GM19468 (cell line): Measurements from ENCODE around the gene MIB2.

Experiments
- ATAC-seq: cut with Tn5 transposase; IDR thresholded peaks from one replicate; pipeline ENCODE4 v1.9.1; 2021; ENCODE audit warnings: mild to moderate bottlenecking, moderate library complexity, moderate number of reproducible peaks; ENCODE audit not compliant: unreplicated experiment; ENCODE audit errors: extremely low read depth

MIB2 gene

GRCh38 chr1:1597275-1597930, 17.9 kb upstream of the MIB2 start:
- no peak for ATAC-seq

GRCh38 chr1:1598051-1598719, 17.1 kb upstream of the MIB2 start:
- ATAC-seq: no peak

DNA sequence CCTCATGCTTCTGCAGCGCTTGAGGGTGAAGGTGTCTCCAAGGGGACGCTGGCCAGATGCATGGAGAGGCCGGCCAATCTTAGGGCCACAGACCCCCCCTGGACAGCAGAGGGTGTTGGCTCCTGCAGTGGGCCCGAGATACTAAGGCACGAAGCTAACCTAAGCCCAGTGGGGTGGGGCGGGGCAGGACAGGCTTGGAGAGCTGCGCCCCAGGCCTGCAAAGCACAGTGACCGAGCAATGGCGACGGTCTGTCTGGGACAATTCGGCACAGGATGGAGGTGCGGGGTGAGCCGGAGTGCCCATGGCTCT, 16.6 kb upstream of the MIB2 start:
- no peak for ATAC-seq

- no peak for ATAC-seq
Measured at GRCh38 chr1:1599030-1599934, 16.0 kb upstream of the MIB2 start.

DNA sequence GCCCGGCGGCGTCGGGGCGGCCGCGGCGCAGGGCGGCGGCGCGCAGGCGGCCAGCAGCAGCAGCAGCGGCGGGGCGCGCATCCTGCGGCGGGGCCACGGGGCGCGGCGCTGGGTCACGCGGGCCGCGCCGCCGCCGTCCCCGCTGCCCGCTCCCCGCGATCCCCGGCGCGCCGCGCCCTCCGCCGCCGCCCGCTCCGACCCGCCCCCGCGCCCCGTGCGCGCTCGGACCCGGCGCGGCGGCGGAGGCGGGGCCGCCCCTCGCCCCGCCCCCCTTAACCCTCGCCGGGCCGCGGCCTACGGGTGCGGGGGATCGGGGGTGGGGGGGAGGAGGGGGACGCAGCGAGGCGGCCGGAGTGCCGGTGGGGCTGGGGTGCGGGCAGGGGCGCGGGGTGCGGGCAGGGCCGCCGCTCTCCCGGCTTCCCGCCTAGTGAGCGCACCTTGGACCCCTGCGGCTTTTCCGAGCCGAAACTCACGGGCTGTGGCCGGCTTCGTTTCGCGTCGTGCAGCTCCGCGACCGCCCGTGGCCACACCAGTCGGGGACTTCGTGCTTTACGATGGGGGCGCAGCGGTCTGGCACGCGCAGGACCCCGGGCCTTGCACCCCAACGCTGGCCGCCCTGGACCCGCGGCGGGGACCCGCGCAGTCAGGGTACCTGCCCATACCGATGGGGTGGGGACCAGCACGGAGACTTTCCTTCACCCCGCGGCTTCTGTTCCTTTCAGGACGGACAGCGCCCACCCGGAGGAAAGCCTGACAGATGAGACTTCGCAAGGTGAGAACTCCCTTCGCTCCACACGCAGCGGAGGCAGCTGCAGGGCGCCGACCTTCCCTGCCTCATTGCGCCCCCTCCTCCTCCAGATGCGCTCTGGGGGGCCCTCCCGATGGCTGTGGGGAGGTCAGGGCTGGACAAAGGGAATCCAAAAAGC, 15.1 kb upstream of the MIB2 start, which contains the start of gene FNDC10:
TSS of gene FNDC10 (minus strand) at position 201 of the 926 bp plus-strand sequence. CDS start at position 81, 120 bp downstream.
- no peak for ATAC-seq

- no peak for ATAC-seq
Measured at GRCh38 chr1:1600861-1601563, 14.3 kb upstream of the MIB2 start.

- ATAC-seq: no peak
Measured at GRCh38 chr1:1601564-1602303, 13.6 kb upstream of the MIB2 start.

DNA sequence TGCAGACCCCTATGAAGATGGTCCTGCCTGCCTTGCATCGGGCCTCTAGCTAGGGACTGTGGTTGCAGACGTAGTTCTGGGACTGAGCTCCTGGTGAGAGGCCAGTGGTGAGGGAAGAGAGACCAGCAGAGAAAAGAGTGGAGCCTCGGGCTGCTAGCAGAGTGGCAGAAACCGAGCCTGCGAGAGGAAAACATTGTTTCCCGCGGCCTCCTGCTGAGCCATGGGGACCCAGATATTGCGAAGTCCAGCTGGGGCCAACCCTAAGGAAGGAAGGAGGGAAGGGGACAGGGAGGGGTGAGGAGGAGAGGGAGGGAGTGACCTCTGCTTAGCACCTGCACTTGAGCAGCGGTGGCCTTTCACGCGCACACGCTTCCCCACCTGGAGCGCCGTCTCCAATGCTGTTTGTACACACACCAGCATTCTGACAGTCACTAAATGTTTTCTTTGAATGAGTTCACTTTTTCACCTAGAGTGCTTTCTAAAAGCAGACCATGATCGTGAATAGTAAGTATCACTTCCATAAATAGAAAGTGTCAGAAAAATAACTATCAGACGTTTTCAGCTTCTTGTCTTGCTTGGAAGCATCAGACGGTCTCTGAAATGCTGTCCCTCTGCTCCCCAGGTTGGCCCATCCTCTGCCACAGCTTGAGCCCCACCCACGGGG, 12.9 kb upstream of the MIB2 start:
- no peak for ATAC-seq

GRCh38 chr1:1602968-1603506, 12.3 kb upstream of the MIB2 start:
- ATAC-seq: no peak

DNA sequence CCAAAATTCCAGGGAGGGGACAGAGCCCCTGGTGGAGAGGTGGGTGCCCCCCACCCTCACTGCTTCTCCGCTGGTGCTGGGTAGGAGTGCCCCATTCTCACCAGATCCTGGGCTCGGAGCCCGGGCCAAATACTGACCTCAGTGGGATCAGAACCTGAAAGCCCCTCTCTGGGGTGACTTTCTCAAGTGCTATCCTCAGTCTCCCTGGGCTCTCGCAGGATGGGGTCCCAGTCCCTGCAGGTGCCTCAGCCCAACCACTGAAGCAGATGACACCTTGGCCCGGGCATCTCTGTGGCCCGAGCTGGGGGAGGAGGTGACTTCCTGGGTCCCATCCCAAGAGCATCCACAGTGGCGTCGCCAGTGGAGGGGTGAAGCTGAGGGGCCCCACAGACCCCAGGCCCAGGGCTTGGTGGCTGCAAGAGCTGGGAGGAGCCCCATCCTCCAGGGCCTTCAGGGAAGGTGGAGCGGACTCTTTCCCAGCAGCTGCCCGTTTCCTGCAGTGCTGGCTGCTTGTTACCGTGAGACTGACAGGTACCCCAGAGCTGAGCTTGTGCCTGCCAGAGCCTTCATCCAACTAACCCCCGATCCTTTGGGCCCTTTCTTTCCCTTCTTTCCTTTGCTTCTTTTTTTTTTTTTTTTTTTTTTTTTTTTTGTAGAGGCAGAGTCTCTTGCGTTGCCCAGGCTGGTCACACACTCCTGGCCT, 11.5 kb upstream of the MIB2 start:
- ATAC-seq: no peak

DNA sequence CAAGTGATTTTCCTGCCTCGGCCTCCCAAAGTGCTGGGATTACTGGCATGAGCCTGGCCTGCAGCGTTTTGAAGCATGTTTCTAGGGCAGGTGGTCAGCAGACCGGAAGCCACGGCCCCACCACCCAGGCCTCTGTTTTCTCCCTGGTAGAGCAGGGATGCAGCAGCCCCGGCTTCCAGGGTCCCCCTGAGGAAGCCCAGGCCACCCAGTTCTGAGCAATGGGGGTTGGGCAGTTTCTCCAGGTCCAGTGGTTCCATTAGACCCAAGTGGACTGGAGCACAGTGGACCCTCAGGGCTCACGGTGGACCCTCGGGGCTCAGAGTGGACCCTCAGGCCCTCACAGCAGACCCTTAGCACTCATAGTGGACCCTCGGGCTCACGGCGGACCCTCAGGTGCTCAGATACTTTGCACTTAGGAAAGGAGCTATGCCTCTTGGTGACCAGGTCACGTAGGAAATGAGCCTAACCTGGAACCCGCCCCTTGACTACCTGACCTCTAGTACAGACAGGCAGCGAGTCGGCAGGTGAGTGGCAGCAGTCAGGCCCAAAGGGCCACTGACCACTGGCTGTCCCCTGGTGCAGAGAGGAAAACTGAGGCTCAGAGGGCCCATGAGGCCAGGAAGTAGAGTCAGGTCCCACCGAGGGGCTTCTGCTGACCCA, 10.8 kb upstream of the MIB2 start:
- ATAC-seq: no peak

- no peak for ATAC-seq
Measured at GRCh38 chr1:1605034-1605591, 10.2 kb upstream of the MIB2 start.

DNA sequence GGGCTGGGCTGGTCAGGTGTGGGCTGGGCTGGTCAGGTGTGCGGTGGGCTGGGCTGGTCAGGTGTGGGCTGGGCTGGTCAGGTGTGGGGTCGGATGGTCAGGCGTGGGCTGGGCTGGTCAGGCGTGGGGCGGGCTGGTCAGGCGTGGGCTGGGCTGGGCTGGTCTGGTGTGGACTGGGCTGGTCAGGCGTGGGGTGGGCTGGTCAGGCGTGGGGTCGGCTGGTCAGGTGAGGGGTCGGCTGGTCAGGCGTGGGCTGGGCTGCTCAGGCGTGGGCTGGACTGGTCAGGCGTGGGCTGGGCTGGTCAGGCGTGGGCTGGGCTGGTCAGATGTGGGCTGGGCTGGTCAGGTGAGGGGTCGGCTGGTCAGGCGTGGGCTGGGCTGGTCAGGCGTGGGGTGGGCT, 9.6 kb upstream of the MIB2 start:
- no peak for ATAC-seq

GRCh38 chr1:1606232-1606631, 9.1 kb upstream of the MIB2 start:
- ATAC-seq: no peak

DNA sequence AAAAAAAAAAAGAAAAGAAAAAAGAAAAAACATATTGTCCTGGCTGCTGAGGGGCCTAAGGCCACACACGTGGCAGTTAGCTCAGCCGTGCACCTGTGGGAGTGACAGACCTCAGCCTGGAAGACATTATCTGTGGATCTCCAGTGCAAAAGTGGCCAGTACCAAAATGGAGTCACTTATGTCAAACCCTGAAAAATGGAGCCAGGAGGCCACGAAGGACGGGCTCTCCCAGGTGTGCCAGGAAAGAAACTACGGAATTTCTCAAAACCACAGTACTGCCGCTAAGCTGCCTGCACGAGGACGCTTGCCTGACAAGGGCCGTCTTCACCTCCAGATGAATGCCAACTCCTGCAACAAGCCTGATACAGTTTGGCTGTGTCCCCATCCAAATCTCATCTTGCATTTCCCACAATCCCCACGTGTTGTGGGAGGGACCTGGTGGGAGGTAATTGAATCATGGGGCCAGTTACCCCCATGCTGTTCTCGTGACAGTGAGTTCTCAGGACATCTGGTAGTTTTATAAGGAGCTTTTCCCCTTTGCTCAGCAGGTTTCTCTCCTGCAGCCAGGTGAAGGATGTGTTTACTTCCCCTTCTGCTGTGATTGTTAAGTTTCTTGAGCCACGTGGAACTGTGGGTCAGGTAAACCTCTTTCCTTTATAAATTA, 5.3 kb upstream of the MIB2 start:
- ATAC-seq: no peak

DNA sequence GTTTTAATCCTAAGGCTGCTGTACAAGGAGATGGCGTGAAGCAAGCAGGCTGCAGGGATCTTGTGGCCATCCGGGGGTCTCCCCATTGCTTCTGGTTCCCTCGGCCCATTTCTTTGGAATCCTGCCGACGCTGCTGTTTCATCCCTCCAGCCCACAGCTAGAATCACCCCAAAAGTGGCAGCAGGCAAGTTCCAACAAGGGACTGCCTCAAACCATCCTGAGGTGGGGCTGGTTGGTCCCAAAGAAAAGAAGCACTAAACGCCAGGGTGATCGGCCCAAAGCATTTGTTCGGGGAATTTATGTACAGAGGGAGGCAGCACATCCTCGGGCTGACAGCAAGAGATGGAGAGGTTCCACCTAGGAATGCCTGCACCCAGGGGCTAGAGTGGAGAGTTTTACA, 4.5 kb upstream of the MIB2 start:
- no peak for ATAC-seq
